ENCODE measurements around the gene CDKN1B. TPM values are rescaled to one million over a fixed set of nuclear protein-coding genes. Genes with fewer than 3 reads are reported as not detected.

The CDKN1B gene
- total RNA-seq, 1 experiment from 2014 or later, result 25.9 TPM

- ATAC-seq (no peak), DNase-seq (ENCODE audit: low read depth, low spot score) (no peak)
- Histone ChIP-seq H3K27ac (ENCODE audit: low read length) (no peak overlapping the region), H3K4me3 (ENCODE audit: low read depth in 2 of 2, low read length in 2 of 2) (no peak overlapping the region), H3K27me3 (ENCODE audit: control insufficient read depth, insufficient read depth, low read length) (no peaks in the 10 kb centered on the region), H3K36me3 (ENCODE audit: control insufficient read depth, insufficient read depth, low read length) (no peaks in the 10 kb centered on the region), H3K9me3 (ENCODE audit: control insufficient read depth, insufficient read depth, low read depth, low read length) (no peaks in the 10 kb centered on the region), H3K4me1 (ENCODE audit: control insufficient read depth, insufficient read depth, low read length) (peaks cover 10% of the 10 kb centered on the region; the same call in 1 of the 2 replicates)
- no TSS peak for BruUV-seq (replicated peaks)
- in situ Hi-C loops (cut with HindIII; ENCODE audit: low pct_unique_long_range_greater_than_20kb, low sequenced_read_pairs), result no loop called here
- POLR2A ChIA-PET, result no interaction called here
- TF ChIP-seq, protein P1, sequence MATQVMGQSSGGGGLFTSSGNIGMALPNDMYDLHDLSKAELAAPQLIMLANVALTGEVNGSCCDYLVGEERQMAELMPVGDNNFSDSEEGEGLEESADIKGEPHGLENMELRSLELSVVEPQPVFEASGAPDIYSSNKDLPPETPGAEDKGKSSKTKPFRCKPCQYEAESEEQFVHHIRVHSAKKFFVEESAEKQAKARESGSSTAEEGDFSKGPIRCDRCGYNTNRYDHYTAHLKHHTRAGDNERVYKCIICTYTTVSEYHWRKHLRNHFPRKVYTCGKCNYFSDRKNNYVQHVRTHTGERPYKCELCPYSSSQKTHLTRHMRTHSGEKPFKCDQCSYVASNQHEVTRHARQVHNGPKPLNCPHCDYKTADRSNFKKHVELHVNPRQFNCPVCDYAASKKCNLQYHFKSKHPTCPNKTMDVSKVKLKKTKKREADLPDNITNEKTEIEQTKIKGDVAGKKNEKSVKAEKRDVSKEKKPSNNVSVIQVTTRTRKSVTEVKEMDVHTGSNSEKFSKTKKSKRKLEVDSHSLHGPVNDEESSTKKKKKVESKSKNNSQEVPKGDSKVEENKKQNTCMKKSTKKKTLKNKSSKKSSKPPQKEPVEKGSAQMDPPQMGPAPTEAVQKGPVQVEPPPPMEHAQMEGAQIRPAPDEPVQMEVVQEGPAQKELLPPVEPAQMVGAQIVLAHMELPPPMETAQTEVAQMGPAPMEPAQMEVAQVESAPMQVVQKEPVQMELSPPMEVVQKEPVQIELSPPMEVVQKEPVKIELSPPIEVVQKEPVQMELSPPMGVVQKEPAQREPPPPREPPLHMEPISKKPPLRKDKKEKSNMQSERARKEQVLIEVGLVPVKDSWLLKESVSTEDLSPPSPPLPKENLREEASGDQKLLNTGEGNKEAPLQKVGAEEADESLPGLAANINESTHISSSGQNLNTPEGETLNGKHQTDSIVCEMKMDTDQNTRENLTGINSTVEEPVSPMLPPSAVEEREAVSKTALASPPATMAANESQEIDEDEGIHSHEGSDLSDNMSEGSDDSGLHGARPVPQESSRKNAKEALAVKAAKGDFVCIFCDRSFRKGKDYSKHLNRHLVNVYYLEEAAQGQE (IDR thresholded peaks at IDR 0.05; ENCODE audit: insufficient read depth in 1 of 2, low read depth in 2 of 2, low read length in 1 of 2), result no peak
- no peak for TF ChIP-seq SIN3A (IDR thresholded peaks at IDR 0.05; ENCODE audit: borderline replicate concordance, insufficient read depth, low read depth, low read length)
- TF ChIP-seq TCF7L2 (IDR thresholded peaks at IDR 0.05; ENCODE audit: low read depth, low read length), result no peak
- no peak for TF ChIP-seq POLR2AphosphoS5 (IDR thresholded peaks at IDR 0.05; ENCODE audit: low read depth, low read length)
- TF ChIP-seq, protein P2, sequence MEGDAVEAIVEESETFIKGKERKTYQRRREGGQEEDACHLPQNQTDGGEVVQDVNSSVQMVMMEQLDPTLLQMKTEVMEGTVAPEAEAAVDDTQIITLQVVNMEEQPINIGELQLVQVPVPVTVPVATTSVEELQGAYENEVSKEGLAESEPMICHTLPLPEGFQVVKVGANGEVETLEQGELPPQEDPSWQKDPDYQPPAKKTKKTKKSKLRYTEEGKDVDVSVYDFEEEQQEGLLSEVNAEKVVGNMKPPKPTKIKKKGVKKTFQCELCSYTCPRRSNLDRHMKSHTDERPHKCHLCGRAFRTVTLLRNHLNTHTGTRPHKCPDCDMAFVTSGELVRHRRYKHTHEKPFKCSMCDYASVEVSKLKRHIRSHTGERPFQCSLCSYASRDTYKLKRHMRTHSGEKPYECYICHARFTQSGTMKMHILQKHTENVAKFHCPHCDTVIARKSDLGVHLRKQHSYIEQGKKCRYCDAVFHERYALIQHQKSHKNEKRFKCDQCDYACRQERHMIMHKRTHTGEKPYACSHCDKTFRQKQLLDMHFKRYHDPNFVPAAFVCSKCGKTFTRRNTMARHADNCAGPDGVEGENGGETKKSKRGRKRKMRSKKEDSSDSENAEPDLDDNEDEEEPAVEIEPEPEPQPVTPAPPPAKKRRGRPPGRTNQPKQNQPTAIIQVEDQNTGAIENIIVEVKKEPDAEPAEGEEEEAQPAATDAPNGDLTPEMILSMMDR (IDR thresholded peaks at IDR 0.05), result no peak
- intact Hi-C loops (cut with micrococcal nuclease; ENCODE audit: unreplicated experiment), result no loop called here
- CTCF ChIA-PET, result no interaction called here
Observed at GRCh38 chr12:12699345-12699744, 17.8 kb upstream of the CDKN1B start.

DNA sequence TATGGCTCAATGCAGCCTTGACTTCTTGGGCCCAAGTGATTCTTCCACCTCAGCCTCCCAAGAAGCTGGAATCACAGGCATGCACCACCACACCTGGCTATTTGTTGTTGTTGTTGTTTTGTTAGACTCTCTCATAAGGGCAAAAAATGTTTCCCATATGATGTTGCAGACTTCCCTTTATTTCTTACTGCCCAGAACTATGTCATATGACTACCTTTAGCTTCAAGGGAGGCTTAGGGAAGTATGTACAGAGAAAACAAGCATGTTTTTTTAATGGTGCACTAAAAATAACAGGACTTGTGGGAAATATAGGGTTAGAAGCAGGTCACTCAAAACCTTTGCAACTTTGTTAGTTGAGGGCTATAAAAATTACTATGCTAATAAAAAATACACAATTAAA, 16.9 kb upstream of the CDKN1B start:
- in situ Hi-C loops (cut with HindIII; ENCODE audit: low pct_unique_long_range_greater_than_20kb, low sequenced_read_pairs), result no loop called here
- BruUV-seq (replicated peaks), result no TSS peak

More for the DNA sequence above, 16.9 kb upstream of the CDKN1B start:
- DNase-seq (ENCODE audit: low read depth, low spot score), result no peak
- POLR2A ChIA-PET, result no interaction called here
- Histone ChIP-seq H3K4me3 (ENCODE audit: low read depth in 2 of 2, low read length in 2 of 2) (no peak overlapping the region), H3K27ac (ENCODE audit: low read length) (no peak overlapping the region), H3K4me1 (ENCODE audit: control insufficient read depth, insufficient read depth, low read length) (peaks cover 13% of the 10 kb centered on the region), H3K9me3 (ENCODE audit: control insufficient read depth, insufficient read depth, low read depth, low read length) (no peaks in the 10 kb centered on the region), H3K27me3 (ENCODE audit: control insufficient read depth, insufficient read depth, low read length) (no peaks in the 10 kb centered on the region), H3K36me3 (ENCODE audit: control insufficient read depth, insufficient read depth, low read length) (no peaks in the 10 kb centered on the region)
- no peak for ATAC-seq
- CTCF ChIA-PET, result interaction anchor here (0.6 kb wide), 2 partner anchors 34 to 327 kb away, joined by 5 to 10 read pairs; no protein-coding TSS in a partner anchor
- TF ChIP-seq TCF7L2 (IDR thresholded peaks at IDR 0.05; ENCODE audit: low read depth, low read length), result no peak
- no peak for TF ChIP-seq SIN3A (IDR thresholded peaks at IDR 0.05; ENCODE audit: borderline replicate concordance, insufficient read depth, low read depth, low read length)
- TF ChIP-seq, protein P2 (IDR thresholded peaks at IDR 0.05), result no peak
- TF ChIP-seq, protein P1 (IDR thresholded peaks at IDR 0.05; ENCODE audit: insufficient read depth in 1 of 2, low read depth in 2 of 2, low read length in 1 of 2), result no peak
- intact Hi-C loops (cut with micrococcal nuclease; ENCODE audit: unreplicated experiment), result loop anchor here (10.0 kb wide), 1 partner anchor 1115 kb away; no protein-coding TSS in a partner anchor
